Lung (tissue), 12 donors: ENCODE data around the gene KANK3. TPM values are rescaled to one million over a fixed set of nuclear protein-coding genes. Genes with fewer than 3 reads are reported as not detected.

Experiments
- ATAC-seq: fragments of 200-7000 bp; cut with Tn5 transposase; one replicate; pipeline ENCODE4 v1.9.1; 2020; ENCODE audit warnings: moderate number of reproducible peaks; ENCODE audit not compliant: insufficient read depth, low FRiP score
- DNase-seq, 3 donors: peaks; one replicate each; pipeline ENCODE4 v3.0.0-alpha.2; 2013 to 2017
- H3K27ac ChIP-seq, 2 donors: one replicate each; pipeline ENCODE4 v1.5.1; 2013; ENCODE audit warnings: mild to moderate bottlenecking in 2 of 2, moderate library complexity in 2 of 2, control low read depth in 1 of 2, inconsistent platforms in 1 of 2, low read depth in 1 of 2, low read length in 1 of 2
- H3K27me3 ChIP-seq, 3 donors: one replicate each; pipeline ENCODE4 v1.5.1; 2013; ENCODE audit warnings: low read length in 2 of 3; ENCODE audit not compliant: control insufficient read depth in 3 of 3, insufficient read depth in 3 of 3
- H3K36me3 ChIP-seq, 4 donors: one replicate each; pipeline ENCODE4 v1.5.1; 2013; ENCODE audit warnings: low read length in 4 of 4, mild to moderate bottlenecking in 1 of 4, moderate library complexity in 1 of 4; ENCODE audit not compliant: control insufficient read depth in 4 of 4, insufficient read depth in 4 of 4
- H3K4me1 ChIP-seq, 5 donors: one replicate each; pipeline ENCODE4 v1.5.1; 2013; ENCODE audit warnings: low read length in 5 of 5, mild to moderate bottlenecking in 2 of 5, moderate library complexity in 1 of 5; ENCODE audit not compliant: control insufficient read depth in 5 of 5, insufficient read depth in 5 of 5
- H3K4me3 ChIP-seq: one replicate; pipeline ENCODE4 v1.5.1; 2013; ENCODE audit warnings: mild to moderate bottlenecking, control low read depth, moderate library complexity
- H3K9ac ChIP-seq, 2 donors: one replicate each; pipeline ENCODE4 v1.5.1; 2013; ENCODE audit warnings: low read length in 2 of 2, control low read depth in 1 of 2; ENCODE audit not compliant: insufficient read depth in 1 of 2
- H3K9me3 ChIP-seq, 4 donors: one replicate each; pipeline ENCODE4 v1.5.1; 2013; ENCODE audit warnings: low read length in 3 of 4, mild to moderate bottlenecking in 1 of 4, moderate library complexity in 1 of 4; ENCODE audit not compliant: control insufficient read depth in 4 of 4, insufficient read depth in 3 of 4
- CTCF ChIP-seq: IDR thresholded peaks from 2 replicates; pipeline ENCODE4 v1.5.1; 2012; ENCODE audit warnings: mild to moderate bottlenecking; ENCODE audit errors: control extremely low read depth, extremely low read depth
- WGBS, 2 donors: extraction: QIAGEN DNeasy Blood & Tissue Kit; methylation state at CpG; one replicate each; pipeline ENCODE4 v1.1.7; 2013; 5-methylcytosine and 5-hydroxymethylcytosine counted together
- polyA plus RNA-seq, 2 donors: library from polyadenylated mRNA; stranded (reverse); fragments of 200-250 nt; gene quantifications; one replicate each; pipeline ENCODE4 v1.2.1, GENCODE V29; 2013
- total RNA-seq, 2 donors: library from RNA; depleted of rRNA in 1 of 2; stranded (reverse); fragments of >200 nt in 1 of 2; gene quantifications; one replicate each; pipeline ENCODE4 v1.2.1, GENCODE V29; 2014 to 2021
- donor health status: control.
- donor health status: control.
- donor health status: Bipolar disorder and iron deficiency.
- donor health status: healthy.
- donor health status: DM: yes; HTN: yes; CAD: no.

Gene KANK3
- total and polyA plus RNA-seq, 4 donors, result 24.0 to 42.3 (median 26.7) TPM

- DNase-seq, result no peak
These were observed 17.6 kb downstream of the KANK3 start for GRCh38 chr19:8325454-8325853.

GRCh38 chr19:8324186-8325050 lies 18.6 kb downstream of the KANK3 start:
- Histone ChIP-seq H3K9ac (no peak overlapping the region), H3K27ac (peak overlapping the region in 1 of 2 donors; percentile 3), H3K4me1 (peaks cover 5 to 21% (median 10%) of the 10 kb centered on the region in 5 donors), H3K4me3 (no peak overlapping the region), H3K9me3 (peaks cover 0 to 4% (median 1%) of the 10 kb centered on the region in 4 donors), H3K27me3 (no peaks in the 10 kb centered on the region), H3K36me3 (peaks cover 0 to 20% (median 14%) of the 10 kb centered on the region in 4 donors)
- WGBS, 2 donors, result 77 to 78% methylated on average over 17 of the region's 17 CpGs
- ATAC-seq, result no peak
- TF ChIP-seq CTCF, result no peak
- peak in 2 of 3 donors; percentile 26 to 39 for DNase-seq

More at GRCh38 chr19:8325454-8325853, 17.6 kb downstream of the KANK3 start:
- no peak for TF ChIP-seq CTCF
- H3K4me1 ChIP-seq, result peaks cover 5 to 15% (median 8%) of the 10 kb centered on the region in 5 donors
- no peak overlapping the region for H3K9ac ChIP-seq
- H3K27ac ChIP-seq, result no peak overlapping the region
- no peaks in the 10 kb centered on the region for H3K27me3 ChIP-seq
- 84 to 91% methylated on average over 3 of the region's 3 CpGs for WGBS, 2 donors
- no peak for ATAC-seq
- H3K4me3 ChIP-seq, result no peak overlapping the region
- peaks cover 0 to 4% (median 1%) of the 10 kb centered on the region in 4 donors for H3K9me3 ChIP-seq
- H3K36me3 ChIP-seq, result peaks cover 0 to 24% (median 14%) of the 10 kb centered on the region in 4 donors

- Histone ChIP-seq H3K27ac (no peak overlapping the region), H3K4me1 (peaks cover 5 to 21% (median 10%) of the 10 kb centered on the region in 5 donors), H3K9ac (no peak overlapping the region), H3K36me3 (peaks cover 0 to 20% (median 14%) of the 10 kb centered on the region in 4 donors), H3K9me3 (peaks cover 0 to 4% (median 1%) of the 10 kb centered on the region in 4 donors), H3K4me3 (no peak overlapping the region), H3K27me3 (no peaks in the 10 kb centered on the region)
- no peak for ATAC-seq
- WGBS, 2 donors, result 76 to 93% methylated on average over 1 of the region's 1 CpG
- no peak for DNase-seq
- no peak for TF ChIP-seq CTCF
These were observed 19.3 kb downstream of the KANK3 start for GRCh38 chr19:8323781-8324185.
